Measurements from ENCODE around the gene ARHGEF12. TPM values are rescaled to one million over a fixed set of nuclear protein-coding genes. Genes with fewer than 3 reads are reported as not detected.

Gene ARHGEF12
- total RNA-seq, 1 donor from 2014 or later = 17.7 TPM

DNA sequence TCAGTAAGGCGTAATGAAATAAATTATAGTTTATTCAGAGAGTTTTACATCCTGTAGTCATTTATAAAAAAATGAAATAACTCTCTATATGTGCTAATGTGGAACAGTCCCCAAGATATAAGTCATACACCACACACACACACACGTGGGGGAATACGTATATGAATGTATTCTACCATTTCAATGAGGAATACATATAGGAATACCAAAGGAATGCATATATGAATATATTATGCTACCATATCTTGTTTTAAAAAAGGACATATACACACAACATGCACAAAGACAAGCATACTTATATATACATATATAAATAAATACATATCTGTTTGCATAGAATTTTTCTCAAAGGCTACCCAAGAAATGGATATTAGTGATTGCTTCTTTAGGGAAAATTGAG, 135.8 kb downstream of the ARHGEF12 start:
- no peak for DNase-seq (ENCODE audit: low spot score)
- Mint-ChIP-seq H3K4me3 (ENCODE audit: low read depth) (no peak overlapping the region), H3K9me3 (no peaks in the 10 kb centered on the region), H3K4me1 (ENCODE audit: low read depth) (no peaks in the 10 kb centered on the region), H3K27ac (no peak overlapping the region), H3K36me3 (ENCODE audit: low read depth) (no peaks in the 10 kb centered on the region), H3K27me3 (ENCODE audit: low read depth) (no peaks in the 10 kb centered on the region)
- intact Hi-C loops (cut with micrococcal nuclease) = no loop called here

DNA sequence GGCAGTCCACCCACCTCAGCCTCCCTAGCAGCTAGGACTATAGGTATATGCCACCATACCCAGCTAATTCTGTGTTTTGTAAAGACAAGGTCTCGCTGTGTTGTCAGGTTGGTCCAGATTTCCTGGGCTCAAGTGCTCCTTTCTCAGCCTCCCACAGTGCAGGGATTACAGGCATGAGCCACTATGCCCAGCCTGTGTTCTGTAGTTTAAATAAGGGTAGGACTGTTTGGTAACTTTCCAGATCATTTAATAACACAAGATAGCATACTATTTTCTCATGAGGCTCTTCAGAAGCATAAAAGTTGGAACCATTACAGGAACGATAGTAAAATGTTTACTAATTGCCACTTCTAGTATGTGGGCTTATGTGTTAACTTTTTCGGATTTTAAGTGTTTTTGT, 137.3 kb downstream of the ARHGEF12 start:
- intact Hi-C loops (cut with micrococcal nuclease) = no loop called here
- H3K4me1 Mint-ChIP-seq (ENCODE audit: low read depth) = peaks cover 1% of the 10 kb centered on the region
- no peaks in the 10 kb centered on the region for H3K9me3 Mint-ChIP-seq
- no peaks in the 10 kb centered on the region for H3K27me3 Mint-ChIP-seq (ENCODE audit: low read depth)
- H3K27ac Mint-ChIP-seq = no peak overlapping the region
- no peak for DNase-seq (ENCODE audit: low spot score)
- H3K36me3 Mint-ChIP-seq (ENCODE audit: low read depth) = no peaks in the 10 kb centered on the region
- H3K4me3 Mint-ChIP-seq (ENCODE audit: low read depth) = no peak overlapping the region

DNA sequence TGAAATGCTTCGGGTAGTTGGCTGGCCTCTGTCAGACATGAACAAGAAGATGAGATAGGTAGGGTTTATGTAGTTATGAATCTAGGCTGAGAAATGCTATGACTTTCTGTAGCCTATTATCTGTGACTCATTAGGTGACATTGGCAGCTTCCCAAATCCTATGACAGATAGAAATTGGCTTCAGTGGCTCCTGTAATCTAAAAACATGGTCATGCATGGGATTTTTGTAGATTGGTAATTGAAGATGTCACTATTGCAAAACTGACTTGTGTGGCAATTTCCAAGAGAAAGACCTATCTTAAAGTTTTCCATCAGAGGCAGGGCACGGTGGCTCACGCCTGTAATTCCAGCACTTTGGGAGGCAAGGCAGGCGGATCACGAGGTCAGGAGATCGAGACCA, 145.9 kb downstream of the ARHGEF12 start:
- no peaks in the 10 kb centered on the region for H3K9me3 Mint-ChIP-seq
- intact Hi-C loops (cut with micrococcal nuclease) = no loop called here
- no peak overlapping the region for H3K4me3 Mint-ChIP-seq (ENCODE audit: low read depth)
- H3K27me3 Mint-ChIP-seq (ENCODE audit: low read depth) = no peaks in the 10 kb centered on the region
- no peak for DNase-seq (ENCODE audit: low spot score)
- H3K36me3 Mint-ChIP-seq (ENCODE audit: low read depth) = no peaks in the 10 kb centered on the region
- no peak overlapping the region for H3K27ac Mint-ChIP-seq
- H3K4me1 Mint-ChIP-seq (ENCODE audit: low read depth) = peaks cover 7% of the 10 kb centered on the region

DNA sequence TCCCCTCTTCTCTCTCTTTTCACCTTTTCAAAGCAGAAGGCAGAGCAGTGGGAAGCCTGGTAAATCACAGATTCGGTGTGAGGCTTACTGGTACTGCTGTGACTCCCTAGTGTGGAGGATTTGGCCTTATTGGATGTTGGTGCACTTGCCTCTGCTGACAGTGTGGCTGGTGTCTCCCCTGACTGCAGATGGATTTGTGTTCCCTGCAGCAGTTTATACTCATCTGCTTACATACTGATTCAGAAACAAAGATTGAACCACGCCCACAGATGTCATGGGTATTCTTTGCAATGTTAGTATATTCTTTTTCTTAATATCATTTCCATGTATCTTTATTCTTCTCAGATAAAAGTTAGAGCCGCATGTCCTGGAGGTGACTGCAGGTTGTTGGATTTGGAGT, 148.5 kb downstream of the ARHGEF12 start:
- H3K4me3 Mint-ChIP-seq (ENCODE audit: low read depth) = no peak overlapping the region
- intact Hi-C loops (cut with micrococcal nuclease) = no loop called here

GRCh38 chr11:120486138-120486537, 149.9 kb downstream of the ARHGEF12 start:
- H3K9me3 Mint-ChIP-seq = no peaks in the 10 kb centered on the region

More for the DNA sequence above, 148.5 kb downstream of the ARHGEF12 start:
- H3K9me3 Mint-ChIP-seq = no peaks in the 10 kb centered on the region
- no peak overlapping the region for H3K27ac Mint-ChIP-seq
- H3K27me3 Mint-ChIP-seq (ENCODE audit: low read depth) = peaks cover 1% of the 10 kb centered on the region
- H3K36me3 Mint-ChIP-seq (ENCODE audit: low read depth) = no peaks in the 10 kb centered on the region
- no peak for DNase-seq (ENCODE audit: low spot score)
- no peaks in the 10 kb centered on the region for H3K4me1 Mint-ChIP-seq (ENCODE audit: low read depth)

DNA sequence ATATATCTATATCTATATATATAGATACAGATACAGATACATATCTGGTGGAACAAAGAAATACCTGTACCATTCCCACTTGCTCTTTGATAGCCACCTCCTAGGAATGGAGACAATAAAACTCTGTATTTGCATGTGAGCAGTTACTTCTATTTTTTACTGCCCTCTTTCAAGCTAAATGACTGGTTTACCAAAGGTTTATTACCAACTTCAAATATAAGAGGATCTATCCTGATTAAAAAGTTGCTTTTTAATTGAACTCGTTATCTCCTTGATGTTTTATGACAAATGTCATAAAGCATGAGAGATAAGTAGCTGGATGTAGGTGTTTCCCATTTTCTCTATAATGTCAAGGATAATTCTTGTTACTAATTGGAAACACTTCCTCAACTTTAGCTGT, 153.6 kb downstream of the ARHGEF12 start:
- H3K9me3 Mint-ChIP-seq = no peaks in the 10 kb centered on the region
- DNase-seq (ENCODE audit: low spot score) = no peak
- H3K27ac Mint-ChIP-seq = no peak overlapping the region
- no peaks in the 10 kb centered on the region for H3K4me1 Mint-ChIP-seq (ENCODE audit: low read depth)
- peaks cover 3% of the 10 kb centered on the region for H3K27me3 Mint-ChIP-seq (ENCODE audit: low read depth)
- no peaks in the 10 kb centered on the region for H3K36me3 Mint-ChIP-seq (ENCODE audit: low read depth)
- no peak overlapping the region for H3K4me3 Mint-ChIP-seq (ENCODE audit: low read depth)
- intact Hi-C loops (cut with micrococcal nuclease) = no loop called here

More at GRCh38 chr11:120486138-120486537, 149.9 kb downstream of the ARHGEF12 start:
- intact Hi-C loops (cut with micrococcal nuclease) = no loop called here
- Mint-ChIP-seq H3K4me1 (ENCODE audit: low read depth) (no peaks in the 10 kb centered on the region), H3K27me3 (ENCODE audit: low read depth) (peaks cover 1% of the 10 kb centered on the region), H3K4me3 (ENCODE audit: low read depth) (no peak overlapping the region), H3K27ac (no peak overlapping the region), H3K36me3 (ENCODE audit: low read depth) (no peaks in the 10 kb centered on the region)
- DNase-seq (ENCODE audit: low spot score) = no peak

DNA sequence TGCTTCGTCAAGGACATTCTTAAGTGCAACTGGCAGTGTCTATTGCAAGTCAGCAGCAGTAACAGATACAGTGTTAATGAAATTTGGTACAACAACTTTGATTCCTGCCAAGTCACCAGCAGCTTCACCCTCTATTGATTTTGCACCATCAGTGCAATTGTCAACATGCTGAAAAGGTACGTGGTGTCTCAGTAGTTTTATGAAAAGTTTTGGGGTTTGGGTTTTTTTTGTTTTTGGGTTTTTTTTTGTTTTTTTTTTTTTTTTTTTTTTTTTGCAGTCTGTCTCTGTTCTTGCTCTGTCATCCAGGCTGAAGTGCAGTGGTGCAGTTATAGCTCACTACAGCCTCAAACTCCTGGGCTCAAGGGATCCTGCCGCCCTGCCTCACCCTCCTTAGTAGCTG, 156.3 kb downstream of the ARHGEF12 start:
- no peaks in the 10 kb centered on the region for H3K36me3 Mint-ChIP-seq (ENCODE audit: low read depth)
- H3K27ac Mint-ChIP-seq = no peak overlapping the region
- H3K4me3 Mint-ChIP-seq (ENCODE audit: low read depth) = no peak overlapping the region
- DNase-seq (ENCODE audit: low spot score) = no peak
- no peaks in the 10 kb centered on the region for H3K9me3 Mint-ChIP-seq
- intact Hi-C loops (cut with micrococcal nuclease) = no loop called here
- no peaks in the 10 kb centered on the region for H3K4me1 Mint-ChIP-seq (ENCODE audit: low read depth)
- peaks cover 6% of the 10 kb centered on the region for H3K27me3 Mint-ChIP-seq (ENCODE audit: low read depth)

DNA sequence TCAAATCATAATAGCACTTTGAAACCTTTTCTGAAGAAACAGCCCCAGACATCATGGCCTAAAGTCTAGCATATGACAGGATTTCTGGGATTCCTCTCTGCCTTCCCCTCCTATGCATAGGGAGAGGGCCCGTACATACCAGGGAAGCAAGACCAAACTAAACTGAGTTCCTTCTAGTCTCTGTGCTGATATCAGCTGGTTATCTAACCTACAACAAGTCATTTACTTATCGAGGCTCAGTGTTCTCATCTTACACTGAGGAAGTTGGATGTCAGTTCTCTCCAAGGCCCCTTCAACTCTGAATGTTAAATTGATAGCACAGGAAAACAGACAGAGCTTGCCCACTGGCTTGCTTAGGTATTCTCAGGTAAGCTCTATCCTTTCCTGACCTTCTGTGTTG, 158.4 kb downstream of the ARHGEF12 start:
- Mint-ChIP-seq H3K36me3 (ENCODE audit: low read depth) (no peaks in the 10 kb centered on the region), H3K27ac (no peak overlapping the region), H3K27me3 (ENCODE audit: low read depth) (peaks cover 15% of the 10 kb centered on the region), H3K4me3 (ENCODE audit: low read depth) (no peak overlapping the region), H3K9me3 (no peaks in the 10 kb centered on the region), H3K4me1 (ENCODE audit: low read depth) (no peaks in the 10 kb centered on the region)
- intact Hi-C loops (cut with micrococcal nuclease) = no loop called here
- no peak for DNase-seq (ENCODE audit: low spot score)

DNA sequence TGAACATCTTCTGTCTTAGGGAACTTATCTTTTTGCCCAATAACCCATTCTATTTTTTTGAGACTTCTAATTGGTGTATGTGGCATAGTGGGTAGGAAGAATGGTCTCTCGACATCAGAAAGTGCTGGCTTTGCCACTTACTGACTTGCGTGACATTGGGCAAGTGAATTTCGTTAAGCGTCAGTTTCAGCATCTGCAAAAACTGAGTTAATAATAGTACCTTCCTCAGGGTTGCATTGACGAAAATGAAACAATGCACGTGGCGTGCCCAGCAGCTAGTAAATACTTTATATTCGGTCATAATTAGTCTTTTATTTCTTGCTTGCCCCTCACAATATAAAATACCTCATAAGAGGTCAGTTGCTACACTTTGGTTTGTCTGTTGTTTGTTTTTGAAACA, 162.9 kb downstream of the ARHGEF12 start:
- no peak for DNase-seq (ENCODE audit: low spot score)
- H3K36me3 Mint-ChIP-seq (ENCODE audit: low read depth) = no peaks in the 10 kb centered on the region
- no peak overlapping the region for H3K4me3 Mint-ChIP-seq (ENCODE audit: low read depth)
- no peaks in the 10 kb centered on the region for H3K9me3 Mint-ChIP-seq
- intact Hi-C loops (cut with micrococcal nuclease) = no loop called here
- H3K27ac Mint-ChIP-seq = no peak overlapping the region
- H3K4me1 Mint-ChIP-seq (ENCODE audit: low read depth) = no peaks in the 10 kb centered on the region
- peaks cover 40% of the 10 kb centered on the region for H3K27me3 Mint-ChIP-seq (ENCODE audit: low read depth)

- H3K27ac Mint-ChIP-seq = no peak overlapping the region
- H3K9me3 Mint-ChIP-seq = no peaks in the 10 kb centered on the region
- no peaks in the 10 kb centered on the region for H3K36me3 Mint-ChIP-seq (ENCODE audit: low read depth)
- H3K4me3 Mint-ChIP-seq (ENCODE audit: low read depth) = no peak overlapping the region
- no peaks in the 10 kb centered on the region for H3K4me1 Mint-ChIP-seq (ENCODE audit: low read depth)
- H3K27me3 Mint-ChIP-seq (ENCODE audit: low read depth) = peaks cover 44% of the 10 kb centered on the region
- DNase-seq (ENCODE audit: low spot score) = no peak
- intact Hi-C loops (cut with micrococcal nuclease) = no loop called here
Measured at GRCh38 chr11:120499859-120500258, 163.6 kb downstream of the ARHGEF12 start.

GRCh38 chr11:120500414-120501071, 164.3 kb downstream of the ARHGEF12 start:
- Mint-ChIP-seq H3K36me3 (ENCODE audit: low read depth) (no peaks in the 10 kb centered on the region), H3K4me1 (ENCODE audit: low read depth) (no peaks in the 10 kb centered on the region), H3K4me3 (ENCODE audit: low read depth) (no peak overlapping the region), H3K9me3 (no peaks in the 10 kb centered on the region), H3K27me3 (ENCODE audit: low read depth) (peaks cover 44% of the 10 kb centered on the region), H3K27ac (no peak overlapping the region)
- no peak for DNase-seq (ENCODE audit: low spot score)
- intact Hi-C loops (cut with micrococcal nuclease) = no loop called here

GRCh38 chr11:120501440-120501839, 165.2 kb downstream of the ARHGEF12 start:
- no peaks in the 10 kb centered on the region for H3K4me1 Mint-ChIP-seq (ENCODE audit: low read depth)
- H3K4me3 Mint-ChIP-seq (ENCODE audit: low read depth) = no peak overlapping the region
- H3K36me3 Mint-ChIP-seq (ENCODE audit: low read depth) = no peaks in the 10 kb centered on the region
- peaks cover 47% of the 10 kb centered on the region for H3K27me3 Mint-ChIP-seq (ENCODE audit: low read depth)
- H3K9me3 Mint-ChIP-seq = no peaks in the 10 kb centered on the region
- DNase-seq (ENCODE audit: low spot score) = no peak
- intact Hi-C loops (cut with micrococcal nuclease) = no loop called here
- H3K27ac Mint-ChIP-seq = no peak overlapping the region

DNA sequence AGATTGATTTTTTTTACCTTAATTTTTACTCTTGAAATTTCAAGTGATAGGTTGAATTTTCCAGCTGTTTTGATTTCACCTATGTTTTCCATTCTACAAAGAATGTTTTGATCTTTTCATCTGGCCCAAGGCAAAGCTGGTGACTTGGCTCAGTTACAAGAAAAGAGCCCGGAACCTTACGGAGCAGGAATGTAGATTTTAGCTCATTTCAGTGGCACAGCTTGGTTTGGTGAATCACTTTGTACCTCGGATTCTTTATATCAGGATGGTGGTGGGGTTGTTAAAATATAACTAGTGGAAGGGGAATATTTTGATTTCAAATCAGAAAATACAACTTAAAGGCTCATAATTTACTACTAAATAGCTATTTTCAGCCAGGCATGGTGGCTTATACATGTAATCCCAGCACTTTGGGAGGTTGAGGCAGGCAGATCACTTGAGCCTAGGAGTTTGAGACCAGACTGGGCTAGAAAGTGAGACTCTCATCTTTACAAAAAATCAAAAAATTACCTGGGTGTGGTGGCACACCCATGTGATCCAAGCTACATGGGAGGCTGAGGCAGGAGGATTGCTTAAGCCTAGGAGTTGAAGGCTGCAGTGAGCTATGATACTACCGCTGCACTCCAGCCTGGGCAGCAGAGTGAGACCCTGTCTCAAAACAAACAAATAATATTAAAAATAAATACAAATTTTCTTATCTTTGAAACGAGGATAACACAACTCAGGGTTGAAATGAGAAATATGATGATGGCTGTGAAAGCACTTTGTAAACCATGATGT, 166.0 kb downstream of the ARHGEF12 start:
- Mint-ChIP-seq H3K36me3 (ENCODE audit: low read depth) (no peaks in the 10 kb centered on the region), H3K27ac (no peak overlapping the region), H3K4me3 (ENCODE audit: low read depth) (no peak overlapping the region), H3K27me3 (ENCODE audit: low read depth) (peaks cover 49% of the 10 kb centered on the region), H3K4me1 (ENCODE audit: low read depth) (no peaks in the 10 kb centered on the region), H3K9me3 (no peaks in the 10 kb centered on the region)
- DNase-seq (ENCODE audit: low spot score) = no peak
- intact Hi-C loops (cut with micrococcal nuclease) = no loop called here
